IMR-90 (cell line): Measurements from ENCODE around the gene LRRK2. TPM values are rescaled to one million over a fixed set of nuclear protein-coding genes. Genes with fewer than 3 reads are reported as not detected.

ENCODE experiments used
- ATAC-seq: fragments of 200-7000 bp; cut with Tn5 transposase; 2 replicates; pipeline ENCODE4 v1.9.1; 2020; ENCODE audit warnings: low read depth, mild to moderate bottlenecking, moderate library complexity
- BruUV-seq: library from RNA; stranded (reverse); fragments of 400-500 nt; replicated peaks from 2 replicates; lab custom pipeline; 2021; lab: Mats Ljungman, UMichigan
- CTCF ChIA-PET: fragments of 300-600 bp; formaldehyde crosslinking; extraction: SDS; loops from one replicate; lab custom pipeline; 2021; ENCODE audit warnings: antibody characterized with exemption; lab: Yijun Ruan, JAX
- POLR2A ChIA-PET: fragments of 300-600 bp; sonication (Branson Sonifier 250); formaldehyde crosslinking; loops from one replicate; lab custom pipeline; 2022; ENCODE audit warnings: antibody characterized with exemption; ENCODE audit not compliant: unreplicated experiment; lab: Charles Lee
- DNase-seq: peaks from one replicate; pipeline ENCODE4 v3.0.0; 2013
- H2AFZ ChIP-seq: replicated peaks from 2 replicates; pipeline ENCODE3; 2013; ENCODE audit warnings: low read length, mild to moderate bottlenecking; ENCODE audit not compliant: poor library complexity
- H2AK5ac ChIP-seq: 2 replicates; pipeline ENCODE4 v1.6.1; 2013; ENCODE audit warnings: low read depth, low read length, inconsistent platforms
- H2AK9ac ChIP-seq: replicated peaks from 2 replicates; pipeline ENCODE3; 2013; ENCODE audit warnings: mild to moderate bottlenecking, low read depth, low read length, moderate library complexity; ENCODE audit not compliant: poor library complexity
- H2BK120ac ChIP-seq: 2 replicates; pipeline ENCODE4 v1.6.1; 2013; ENCODE audit warnings: low read depth, low read length, inconsistent platforms
- H2BK15ac ChIP-seq: 3 replicates; pipeline ENCODE4 v1.6.1; 2013; ENCODE audit warnings: low read depth, low read length, inconsistent platforms
- H2BK20ac ChIP-seq: 2 replicates; pipeline ENCODE4 v1.6.1; 2013; ENCODE audit warnings: low read depth, mild to moderate bottlenecking, inconsistent platforms, low read length, moderate library complexity
- H2BK5ac ChIP-seq: 2 replicates; pipeline ENCODE4 v1.6.1; 2013; ENCODE audit warnings: mild to moderate bottlenecking, low read depth, low read length, inconsistent platforms; ENCODE audit not compliant: poor library complexity, severe bottlenecking
- H3K14ac ChIP-seq: replicated peaks from 2 replicates; pipeline ENCODE4 v1.6.1; 2013; ENCODE audit warnings: low read depth, low read length, inconsistent platforms
- H3K18ac ChIP-seq: 2 replicates; pipeline ENCODE4 v1.6.1; 2013; ENCODE audit warnings: low read depth, low read length, control low read depth
- H3K23ac ChIP-seq: 2 replicates; pipeline ENCODE4 v1.6.1; 2013; ENCODE audit warnings: low read depth, low read length, inconsistent platforms
- H3K27ac ChIP-seq: 2 replicates; pipeline ENCODE4 v1.5.1; 2013; ENCODE audit warnings: mild to moderate bottlenecking, control low read depth, low read length; ENCODE audit not compliant: insufficient read depth
- H3K27me3 ChIP-seq: 2 replicates; pipeline ENCODE4 v1.6.1; 2013; ENCODE audit warnings: low read length; ENCODE audit not compliant: control insufficient read depth, insufficient read depth
- H3K36me3 ChIP-seq: 2 replicates; pipeline ENCODE4 v1.6.1; 2013; ENCODE audit warnings: low read length, mixed read lengths; ENCODE audit not compliant: control insufficient read depth, insufficient read depth
- H3K4ac ChIP-seq: 2 replicates; pipeline ENCODE4 v1.6.1; 2013; ENCODE audit warnings: low read depth, low read length, inconsistent platforms
- H3K4me1 ChIP-seq: 2 replicates; pipeline ENCODE4 v1.6.1; 2013; ENCODE audit warnings: low read length, mixed read lengths; ENCODE audit not compliant: control insufficient read depth, insufficient read depth
- H3K4me2 ChIP-seq: 2 replicates; pipeline ENCODE4 v1.6.1; 2013; ENCODE audit warnings: low read depth, mild to moderate bottlenecking, control low read depth, low read length, moderate library complexity
- H3K4me3 ChIP-seq: 2 replicates; pipeline ENCODE4 v1.5.1; 2013; ENCODE audit warnings: low read depth, mild to moderate bottlenecking, control low read depth, low read length, moderate library complexity; ENCODE audit not compliant: insufficient read depth
- H3K56ac ChIP-seq: 2 replicates; pipeline ENCODE4 v1.6.1; 2013; ENCODE audit warnings: low read length, inconsistent platforms; ENCODE audit not compliant: insufficient read depth; ENCODE audit errors: extremely low read depth
- H3K79me1 ChIP-seq, 2 experiments: 2 replicates each; pipeline ENCODE4 v1.6.1; 2013; ENCODE audit warnings: low read length in 2 of 2, inconsistent platforms in 1 of 2, low read depth in 1 of 2
- H3K9ac ChIP-seq: 2 replicates; pipeline ENCODE4 v1.6.1; 2013; ENCODE audit warnings: low read depth, low read length, control low read depth
- H3K9me1 ChIP-seq: 2 replicates; pipeline ENCODE4 v1.6.1; 2013; ENCODE audit warnings: low read length, inconsistent platforms; ENCODE audit not compliant: insufficient read depth
- H3K9me3 ChIP-seq: 2 replicates; pipeline ENCODE4 v1.6.1; 2013; ENCODE audit warnings: low read length; ENCODE audit not compliant: control insufficient read depth, insufficient read depth
- H4K20me1 ChIP-seq: 2 replicates; pipeline ENCODE4 v1.6.1; 2013; ENCODE audit warnings: low read length, inconsistent platforms; ENCODE audit not compliant: insufficient read depth
- H4K5ac ChIP-seq: 2 replicates; pipeline ENCODE4 v1.6.1; 2013; ENCODE audit warnings: mild to moderate bottlenecking, low read depth, low read length, control low read depth
- H4K8ac ChIP-seq, 2 experiments: 2 replicates each; pipeline ENCODE4 v1.6.1; 2013; ENCODE audit warnings: low read depth in 2 of 2, low read length in 2 of 2, control low read depth in 1 of 2, inconsistent platforms in 1 of 2
- H4K91ac ChIP-seq: 2 replicates; pipeline ENCODE4 v1.6.1; 2013; ENCODE audit warnings: low read depth, low read length, inconsistent platforms; ENCODE audit not compliant: insufficient read depth
- CEBPB ChIP-seq: IDR thresholded peaks from 2 replicates; pipeline ENCODE4 v1.6.1; 2012; ENCODE audit warnings: low read depth, low read length, improper control_type of control experiment
- POLR2A ChIP-seq: IDR thresholded peaks from 2 replicates; pipeline ENCODE4 v1.6.1; 2012; ENCODE audit warnings: mild to moderate bottlenecking, low read depth, low read length
- RAD21 ChIP-seq: IDR thresholded peaks from 2 replicates; pipeline ENCODE4 v1.6.1; 2012; ENCODE audit warnings: low read length, improper control_type of control experiment
- dilution Hi-C: fragments of 300-500 bp; cut with HindIII; formaldehyde crosslinking; loops from one replicate; pipeline ENCODE4 v1.14.3; 2018; ENCODE audit warnings: low sequenced_read_pairs; ENCODE audit not compliant: unreplicated experiment
- in situ Hi-C: fragments of 300-500 bp; cut with MboI; formaldehyde crosslinking; loops from 3 replicates; pipeline ENCODE4 v1.14.3; 2019; ENCODE audit warnings: low sequenced_read_pairs, inconsistent platforms, mixed read lengths
- intact Hi-C: fragments of 100-400 bp; cut with micrococcal nuclease; formaldehyde crosslinking; loops from 2 replicates; pipeline ENCODE4 v1.10.0; 2022
- polyA plus RNA-seq, 3 experiments: library from polyadenylated mRNA; depleted of rRNA; stranded (reverse); fragments of >200 nt; gene quantifications; 2 replicates each; pipeline ENCODE4 v1.2.3, GENCODE V29; 2012; ENCODE audit warnings: low replicate concordance in 1 of 3
- total RNA-seq: library from RNA; depleted of rRNA; stranded (reverse); fragments of >200 nt; gene quantifications from 2 replicates; pipeline ENCODE4 v1.2.3, GENCODE V29; 2012

Gene LRRK2
- total and polyA plus RNA-seq, 2 of the 4 experiments (the other 2 are of a cell fraction) = 0.17 to 0.54 TPM

DNA sequence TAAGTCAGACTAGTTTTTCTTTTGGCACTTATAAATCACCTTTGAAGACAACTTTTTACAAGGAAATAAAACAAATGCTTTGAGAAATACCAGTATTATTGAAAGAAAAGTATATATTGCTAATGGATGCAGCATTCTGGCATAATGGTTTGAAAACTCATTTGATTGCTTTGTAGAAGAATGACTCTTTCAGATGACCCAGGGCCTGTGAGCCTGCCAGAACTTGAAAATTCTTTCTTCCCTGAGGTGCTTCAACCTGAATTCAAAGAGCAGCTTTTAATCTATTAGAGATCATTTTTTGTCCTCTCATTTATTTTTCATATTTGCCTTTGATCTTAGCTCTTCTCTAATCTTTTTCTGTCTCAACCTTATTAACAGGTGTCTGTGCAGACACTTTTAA, 87.4 kb downstream of the LRRK2 start:
- Histone ChIP-seq H2AK5ac (no peak overlapping the region), H2BK15ac (no peak overlapping the region), H3K4ac (no peak overlapping the region), H2AK9ac (no peak overlapping the region), H3K27ac (no peak overlapping the region), H3K23ac (no peak overlapping the region), H4K91ac (no peak overlapping the region), H2BK20ac (no peak overlapping the region), H3K79me1 (no peaks in the 10 kb centered on the region), H2BK120ac (no peak overlapping the region), H3K9ac (no peak overlapping the region), H4K8ac (no peak overlapping the region), H2BK5ac (no peak overlapping the region), H3K9me3 (no peaks in the 10 kb centered on the region), H3K9me1 (no peaks in the 10 kb centered on the region), H3K14ac (no peak overlapping the region), H2AFZ (no peak overlapping the region), H3K27me3 (no peaks in the 10 kb centered on the region), H3K4me1 (no peaks in the 10 kb centered on the region), H3K18ac (no peak overlapping the region), H4K20me1 (no peaks in the 10 kb centered on the region), H3K56ac (no peak overlapping the region), H3K36me3 (no peaks in the 10 kb centered on the region), H3K4me2 (no peak overlapping the region), H4K5ac (no peak overlapping the region), H3K4me3 (no peak overlapping the region)
- no peak for DNase-seq
- ChIA-PET CTCF (no interaction called here), POLR2A (no interaction called here)
- in situ Hi-C loops = loop anchor here (5.0 kb wide), 1 partner anchor 160 kb away; no protein-coding TSS in a partner anchor
- BruUV-seq = no TSS peak
- dilution Hi-C loops = no loop called here
- TF ChIP-seq RAD21 (no peak), CEBPB (no peak), POLR2A (no peak)
- ATAC-seq = no peak
- intact Hi-C loops = loop anchor here (10.0 kb wide), 1 partner anchor 547 kb away; no protein-coding TSS in a partner anchor
